GM12878 (cell line): ENCODE data around the gene NCBP2. TPM values are rescaled to one million over a fixed set of nuclear protein-coding genes. Genes with fewer than 3 reads are reported as not detected.
A peak's percentile ranks its signal among the peaks of the same experiment; 100 is the strongest.

ENCODE experiments used
- BACH1 ChIP-seq: fragments of 450-650 bp; IDR thresholded peaks from 2 replicates; pipeline ENCODE4 v1.6.1; 2017; ENCODE audit warnings: mild to moderate bottlenecking, borderline replicate concordance
- ESRRA ChIP-seq: IDR thresholded peaks from 2 replicates; pipeline ENCODE4 v1.6.1; 2012; ENCODE audit warnings: mild to moderate bottlenecking, low read length, improper control_type of control experiment
- HDAC2 ChIP-seq: fragments of 200-600 bp; sonication (generic); IDR thresholded peaks from 2 replicates; pipeline ENCODE4 v1.6.1; 2017
- NR2C2 ChIP-seq: IDR thresholded peaks from 2 replicates; pipeline ENCODE4 v1.6.1; 2011; ENCODE audit warnings: borderline replicate concordance, low read depth; ENCODE audit not compliant: control insufficient read depth, insufficient read length
- PAX5 ChIP-seq: IDR thresholded peaks from 2 replicates; pipeline ENCODE4 v1.6.1; 2011; ENCODE audit warnings: low read depth, low read length, borderline replicate concordance
- RAD21 ChIP-seq: IDR thresholded peaks from 2 replicates; pipeline ENCODE4 v1.6.1; 2011; ENCODE audit warnings: mild to moderate bottlenecking, low read depth, low read length, moderate library complexity; ENCODE audit not compliant: insufficient read depth
- YY1 ChIP-seq: IDR thresholded peaks from 2 replicates; pipeline ENCODE4 v1.6.1; 2011; ENCODE audit warnings: low read depth, mild to moderate bottlenecking, low read length
- ZNF217 ChIP-seq: fragments of 450-650 bp; IDR thresholded peaks from 2 replicates; pipeline ENCODE4 v1.6.1; 2017; ENCODE audit warnings: antibody characterized with exemption, mild to moderate bottlenecking
- polyA plus RNA-seq, 11 experiments: library from polyadenylated mRNA; depleted of rRNA in 4 of 11; unstranded in 6 of 11; stranded (reverse) in 5 of 11; fragments of >200 nt; fragmentation: Nextera tagmentation in 4 of 11; fragmentation: Illumina TruSeq in 1 of 11; extraction: Ambion mirVana in 4 of 11; extraction: Trizol in 1 of 11; gene quantifications; 1 replicate in 1 of 11; 2 replicates in 10 of 11; pipeline versions ENCODE4 v1.2.1 to v1.2.3, GENCODE V29; 2011 to 2016; ENCODE audit warnings: inconsistent platforms in 2 of 11, missing spikeins in 2 of 11, low read depth in 1 of 11
- total RNA-seq, 4 experiments: library from RNA; depleted of rRNA in 3 of 4; stranded (reverse); fragments of >200 nt in 3 of 4; fragmentation: Illumina TruSeq in 1 of 4; extraction: Trizol in 1 of 4; gene quantifications; 2 replicates each; pipeline versions ENCODE4 v1.2.1 to v1.2.3, GENCODE V29; 2013 to 2021
- TF ChIP-seq, protein P1 (sequence below): IDR thresholded peaks from 2 replicates; pipeline ENCODE4 v1.6.1; 2011; ENCODE audit warnings: low read depth, low read length, improper control_type of control experiment, borderline replicate concordance
- TF ChIP-seq, protein P2 (sequence below): fragments of 450-650 bp; IDR thresholded peaks from 2 replicates; pipeline ENCODE4 v1.6.1; 2017; ENCODE audit warnings: mild to moderate bottlenecking, moderate library complexity
- TF ChIP-seq, protein P3 (sequence below): fragments of 450-650 bp; formaldehyde crosslinking; IDR thresholded peaks from 2 replicates; pipeline ENCODE4 v1.4.0; 2022; ENCODE audit warnings: mild to moderate bottlenecking, moderate library complexity
- TF ChIP-seq, protein P4 (sequence below): fragments of 450-650 bp; IDR thresholded peaks from 2 replicates; pipeline ENCODE4 v1.6.1; 2018; ENCODE audit warnings: borderline replicate concordance, mild to moderate bottlenecking; ENCODE audit not compliant: partially characterized antibody
- TF ChIP-seq, protein P5 (sequence below): fragments of 450-650 bp; IDR thresholded peaks from 2 replicates; pipeline ENCODE4 v1.6.1; 2017; ENCODE audit warnings: low read depth, mild to moderate bottlenecking, moderate library complexity

NCBP2 gene
- total and polyA plus RNA-seq, 10 of the 15 experiments (the other 5 are each of a cell fraction or from before 2014, with no cell fraction given): 59.6 to 136 (median 96.4) TPM

DNA sequence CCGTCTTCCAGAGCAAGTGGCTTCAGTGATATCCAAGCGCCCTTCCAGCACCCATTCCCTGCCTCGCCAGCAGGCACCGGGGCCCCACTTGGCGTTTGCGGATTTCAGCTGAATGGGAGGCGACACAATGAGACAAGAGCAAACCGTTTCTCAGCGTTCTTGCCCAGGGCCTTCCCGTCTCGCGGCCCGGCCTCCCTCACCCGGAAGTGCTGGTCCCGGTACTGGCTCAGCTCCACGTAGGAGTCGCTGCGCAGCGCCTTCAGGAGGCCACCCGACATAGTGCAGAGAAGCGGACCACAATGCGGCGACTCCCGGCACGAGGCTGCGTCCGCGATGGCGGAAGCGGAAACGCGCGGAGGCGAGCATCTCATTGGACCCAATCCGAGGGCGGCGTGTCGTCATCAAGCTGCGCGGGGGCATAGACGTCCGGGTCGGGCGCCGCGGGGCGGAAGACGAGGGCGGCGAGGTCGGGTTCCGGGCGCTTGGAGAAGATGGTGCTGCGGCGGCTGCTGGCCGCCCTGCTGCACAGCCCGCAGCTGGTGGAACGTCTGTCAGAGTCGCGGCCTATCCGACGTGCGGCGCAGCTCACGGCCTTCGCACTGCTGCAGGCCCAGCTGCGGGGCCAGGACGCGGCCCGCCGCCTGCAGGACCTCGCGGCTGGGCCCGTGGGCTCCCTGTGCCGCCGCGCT is at the start of gene NCBP2 (continued):
- TF ChIP-seq, protein P1, sequence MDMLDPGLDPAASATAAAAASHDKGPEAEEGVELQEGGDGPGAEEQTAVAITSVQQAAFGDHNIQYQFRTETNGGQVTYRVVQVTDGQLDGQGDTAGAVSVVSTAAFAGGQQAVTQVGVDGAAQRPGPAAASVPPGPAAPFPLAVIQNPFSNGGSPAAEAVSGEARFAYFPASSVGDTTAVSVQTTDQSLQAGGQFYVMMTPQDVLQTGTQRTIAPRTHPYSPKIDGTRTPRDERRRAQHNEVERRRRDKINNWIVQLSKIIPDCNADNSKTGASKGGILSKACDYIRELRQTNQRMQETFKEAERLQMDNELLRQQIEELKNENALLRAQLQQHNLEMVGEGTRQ: no peak
- TF ChIP-seq, protein P2, sequence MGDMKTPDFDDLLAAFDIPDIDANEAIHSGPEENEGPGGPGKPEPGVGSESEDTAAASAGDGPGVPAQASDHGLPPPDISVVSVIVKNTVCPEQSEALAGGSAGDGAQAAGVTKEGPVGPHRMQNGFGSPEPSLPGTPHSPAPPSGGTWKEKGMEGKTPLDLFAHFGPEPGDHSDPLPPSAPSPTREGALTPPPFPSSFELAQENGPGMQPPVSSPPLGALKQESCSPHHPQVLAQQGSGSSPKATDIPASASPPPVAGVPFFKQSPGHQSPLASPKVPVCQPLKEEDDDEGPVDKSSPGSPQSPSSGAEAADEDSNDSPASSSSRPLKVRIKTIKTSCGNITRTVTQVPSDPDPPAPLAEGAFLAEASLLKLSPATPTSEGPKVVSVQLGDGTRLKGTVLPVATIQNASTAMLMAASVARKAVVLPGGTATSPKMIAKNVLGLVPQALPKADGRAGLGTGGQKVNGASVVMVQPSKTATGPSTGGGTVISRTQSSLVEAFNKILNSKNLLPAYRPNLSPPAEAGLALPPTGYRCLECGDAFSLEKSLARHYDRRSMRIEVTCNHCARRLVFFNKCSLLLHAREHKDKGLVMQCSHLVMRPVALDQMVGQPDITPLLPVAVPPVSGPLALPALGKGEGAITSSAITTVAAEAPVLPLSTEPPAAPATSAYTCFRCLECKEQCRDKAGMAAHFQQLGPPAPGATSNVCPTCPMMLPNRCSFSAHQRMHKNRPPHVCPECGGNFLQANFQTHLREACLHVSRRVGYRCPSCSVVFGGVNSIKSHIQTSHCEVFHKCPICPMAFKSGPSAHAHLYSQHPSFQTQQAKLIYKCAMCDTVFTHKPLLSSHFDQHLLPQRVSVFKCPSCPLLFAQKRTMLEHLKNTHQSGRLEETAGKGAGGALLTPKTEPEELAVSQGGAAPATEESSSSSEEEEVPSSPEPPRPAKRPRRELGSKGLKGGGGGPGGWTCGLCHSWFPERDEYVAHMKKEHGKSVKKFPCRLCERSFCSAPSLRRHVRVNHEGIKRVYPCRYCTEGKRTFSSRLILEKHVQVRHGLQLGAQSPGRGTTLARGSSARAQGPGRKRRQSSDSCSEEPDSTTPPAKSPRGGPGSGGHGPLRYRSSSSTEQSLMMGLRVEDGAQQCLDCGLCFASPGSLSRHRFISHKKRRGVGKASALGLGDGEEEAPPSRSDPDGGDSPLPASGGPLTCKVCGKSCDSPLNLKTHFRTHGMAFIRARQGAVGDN: peak; percentile 88
- TF ChIP-seq, protein P3, sequence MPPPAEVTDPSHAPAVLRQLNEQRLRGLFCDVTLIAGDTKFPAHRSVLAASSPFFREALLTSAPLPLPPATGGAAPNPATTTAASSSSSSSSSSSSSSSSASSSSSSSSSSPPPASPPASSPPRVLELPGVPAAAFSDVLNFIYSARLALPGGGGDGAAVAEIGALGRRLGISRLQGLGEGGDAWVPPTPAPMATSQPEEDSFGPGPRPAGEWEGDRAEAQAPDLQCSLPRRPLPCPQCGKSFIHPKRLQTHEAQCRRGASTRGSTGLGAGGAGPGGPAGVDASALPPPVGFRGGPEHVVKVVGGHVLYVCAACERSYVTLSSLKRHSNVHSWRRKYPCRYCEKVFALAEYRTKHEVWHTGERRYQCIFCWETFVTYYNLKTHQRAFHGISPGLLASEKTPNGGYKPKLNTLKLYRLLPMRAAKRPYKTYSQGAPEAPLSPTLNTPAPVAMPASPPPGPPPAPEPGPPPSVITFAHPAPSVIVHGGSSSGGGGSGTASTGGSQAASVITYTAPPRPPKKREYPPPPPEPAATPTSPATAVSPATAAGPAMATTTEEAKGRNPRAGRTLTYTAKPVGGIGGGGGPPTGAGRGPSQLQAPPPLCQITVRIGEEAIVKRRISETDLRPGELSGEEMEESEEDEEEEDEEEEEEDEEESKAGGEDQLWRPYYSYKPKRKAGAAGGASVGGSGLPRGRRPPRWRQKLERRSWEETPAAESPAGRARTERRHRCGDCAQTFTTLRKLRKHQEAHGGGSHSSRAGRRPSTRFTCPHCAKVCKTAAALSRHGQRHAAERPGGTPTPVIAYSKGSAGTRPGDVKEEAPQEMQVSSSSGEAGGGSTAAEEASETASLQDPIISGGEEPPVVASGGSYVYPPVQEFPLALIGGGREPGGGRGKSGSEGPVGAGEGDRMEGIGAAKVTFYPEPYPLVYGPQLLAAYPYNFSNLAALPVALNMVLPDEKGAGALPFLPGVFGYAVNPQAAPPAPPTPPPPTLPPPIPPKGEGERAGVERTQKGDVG (CRISPR knock-in tag): no peak
- TF ChIP-seq, protein P4, sequence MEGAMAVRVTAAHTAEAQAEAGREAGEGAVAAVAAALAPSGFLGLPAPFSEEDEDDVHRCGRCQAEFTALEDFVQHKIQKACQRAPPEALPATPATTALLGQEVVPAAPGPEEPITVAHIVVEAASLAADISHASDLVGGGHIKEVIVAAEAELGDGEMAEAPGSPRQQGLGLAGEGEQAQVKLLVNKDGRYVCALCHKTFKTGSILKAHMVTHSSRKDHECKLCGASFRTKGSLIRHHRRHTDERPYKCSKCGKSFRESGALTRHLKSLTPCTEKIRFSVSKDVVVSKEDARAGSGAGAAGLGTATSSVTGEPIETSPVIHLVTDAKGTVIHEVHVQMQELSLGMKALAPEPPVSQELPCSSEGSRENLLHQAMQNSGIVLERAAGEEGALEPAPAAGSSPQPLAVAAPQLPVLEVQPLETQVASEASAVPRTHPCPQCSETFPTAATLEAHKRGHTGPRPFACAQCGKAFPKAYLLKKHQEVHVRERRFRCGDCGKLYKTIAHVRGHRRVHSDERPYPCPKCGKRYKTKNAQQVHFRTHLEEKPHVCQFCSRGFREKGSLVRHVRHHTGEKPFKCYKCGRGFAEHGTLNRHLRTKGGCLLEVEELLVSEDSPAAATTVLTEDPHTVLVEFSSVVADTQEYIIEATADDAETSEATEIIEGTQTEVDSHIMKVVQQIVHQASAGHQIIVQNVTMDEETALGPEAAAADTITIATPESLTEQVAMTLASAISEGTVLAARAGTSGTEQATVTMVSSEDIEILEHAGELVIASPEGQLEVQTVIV: peak; percentile 91
- TF ChIP-seq ESRRA (0 out of 2 replicates have a peak, but pooled peaks have one; percentile 31), ZNF217 (no peak), PAX5 (0 out of 2 replicates have a peak, but pooled peaks have one; percentile 63), HDAC2 (0 out of 2 replicates have a peak, but pooled peaks have one; percentile 15), BACH1 (peak; percentile 75), NR2C2 (no peak), RAD21 (peak; percentile 55), YY1 (peak; percentile 91)
- TF ChIP-seq, protein P5, sequence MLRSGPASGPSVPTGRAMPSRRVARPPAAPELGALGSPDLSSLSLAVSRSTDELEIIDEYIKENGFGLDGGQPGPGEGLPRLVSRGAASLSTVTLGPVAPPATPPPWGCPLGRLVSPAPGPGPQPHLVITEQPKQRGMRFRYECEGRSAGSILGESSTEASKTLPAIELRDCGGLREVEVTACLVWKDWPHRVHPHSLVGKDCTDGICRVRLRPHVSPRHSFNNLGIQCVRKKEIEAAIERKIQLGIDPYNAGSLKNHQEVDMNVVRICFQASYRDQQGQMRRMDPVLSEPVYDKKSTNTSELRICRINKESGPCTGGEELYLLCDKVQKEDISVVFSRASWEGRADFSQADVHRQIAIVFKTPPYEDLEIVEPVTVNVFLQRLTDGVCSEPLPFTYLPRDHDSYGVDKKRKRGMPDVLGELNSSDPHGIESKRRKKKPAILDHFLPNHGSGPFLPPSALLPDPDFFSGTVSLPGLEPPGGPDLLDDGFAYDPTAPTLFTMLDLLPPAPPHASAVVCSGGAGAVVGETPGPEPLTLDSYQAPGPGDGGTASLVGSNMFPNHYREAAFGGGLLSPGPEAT: peak; percentile 83
